Measurements from ENCODE around the gene MS4A14. TPM values are rescaled to one million over a fixed set of nuclear protein-coding genes. Genes with fewer than 3 reads are reported as not detected.

MS4A14 gene, protein sequence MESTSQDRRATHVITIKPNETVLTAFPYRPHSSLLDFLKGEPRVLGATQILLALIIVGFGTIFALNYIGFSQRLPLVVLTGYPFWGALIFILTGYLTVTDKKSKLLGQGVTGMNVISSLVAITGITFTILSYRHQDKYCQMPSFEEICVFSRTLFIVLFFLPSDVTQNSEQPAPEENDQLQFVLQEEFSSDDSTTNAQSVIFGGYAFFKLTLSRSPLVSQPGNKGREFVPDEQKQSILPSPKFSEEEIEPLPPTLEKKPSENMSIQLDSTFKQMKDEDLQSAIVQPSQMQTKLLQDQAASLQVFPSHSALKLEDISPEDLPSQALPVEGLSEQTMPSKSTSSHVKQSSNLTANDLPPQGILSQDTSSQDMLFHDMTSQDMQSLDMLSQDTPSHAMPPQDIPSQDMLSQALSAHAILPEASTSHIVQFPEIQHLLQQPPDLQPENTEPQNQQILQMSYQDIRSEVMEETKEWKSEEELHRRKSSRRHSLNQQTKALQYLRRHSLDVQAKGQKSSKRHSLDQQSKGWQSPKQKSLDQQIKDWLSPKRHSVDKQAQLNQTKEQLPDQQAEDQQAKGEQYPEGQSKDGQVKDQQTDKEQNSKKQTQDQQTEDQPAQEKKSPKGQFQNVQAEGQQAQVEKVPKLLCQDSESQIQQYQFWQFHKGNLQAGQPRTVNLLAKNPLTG
- total RNA-seq (2021; ENCODE audit: unreplicated experiment) (not detected), Bru-seq, nascent RNA (not detected), BruChase-seq, experiment 1, labeled RNA remaining after a 6-hour chase (not detected), BruChase-seq, experiment 2, labeled RNA remaining after a 2-hour chase (not detected)
- not detected in 2 replicates for polyA plus RNA-seq (2012)
- long read RNA-seq = 0 reads

DNA sequence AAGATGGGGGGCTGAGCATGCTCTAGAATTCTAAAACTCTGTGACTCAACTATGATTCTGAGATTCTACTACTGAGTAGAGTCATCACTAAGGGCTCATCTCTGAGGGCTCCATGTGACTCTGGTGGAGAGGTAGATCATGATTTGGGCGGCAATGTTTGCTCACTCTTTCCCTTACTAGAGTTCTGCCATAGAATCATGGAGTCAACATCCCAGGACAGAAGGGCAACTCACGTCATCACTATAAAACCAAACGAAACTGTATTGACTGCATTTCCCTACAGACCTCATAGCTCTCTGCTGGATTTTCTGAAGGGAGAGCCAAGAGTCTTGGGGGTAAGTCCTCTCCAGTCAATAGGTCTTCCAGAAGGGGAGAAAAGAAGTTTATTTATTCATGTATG lies at the start of gene MS4A14:
MS4A14 (plus strand) TSS at position 78 of the 400 bp plus-strand sequence; CDS start at position 198, 120 bp downstream.
- ChIA-PET RAD21 (ENCODE audit: low non-redundant PET in 1 of 2, low total read pairs in 2 of 2, uncharacterized antibody in 2 of 2, unreplicated experiment in 2 of 2) (no interaction called here), POLR2A (no interaction called here), CTCF (no interaction called here)
- DNase-seq (ENCODE audit: low read depth, low spot score) (no peak), ATAC-seq (no peak)
- no peaks in the 10 kb centered on the region for H3K9me2 ChIP-seq (ENCODE audit: insufficient read depth)
- no peaks in the 10 kb centered on the region for H3K9me3 ChIP-seq (ENCODE audit: control insufficient read depth in 1 of 2, insufficient read depth in 1 of 2, low read depth in 1 of 2, low read length in 2 of 2)
- H4K20me1 ChIP-seq (ENCODE audit: insufficient read depth) = no peaks in the 10 kb centered on the region
- TF ChIP-seq RAD21 (IDR thresholded peaks at IDR 0.05; ENCODE audit: low read depth) = no peak
- TF ChIP-seq, protein P1, sequence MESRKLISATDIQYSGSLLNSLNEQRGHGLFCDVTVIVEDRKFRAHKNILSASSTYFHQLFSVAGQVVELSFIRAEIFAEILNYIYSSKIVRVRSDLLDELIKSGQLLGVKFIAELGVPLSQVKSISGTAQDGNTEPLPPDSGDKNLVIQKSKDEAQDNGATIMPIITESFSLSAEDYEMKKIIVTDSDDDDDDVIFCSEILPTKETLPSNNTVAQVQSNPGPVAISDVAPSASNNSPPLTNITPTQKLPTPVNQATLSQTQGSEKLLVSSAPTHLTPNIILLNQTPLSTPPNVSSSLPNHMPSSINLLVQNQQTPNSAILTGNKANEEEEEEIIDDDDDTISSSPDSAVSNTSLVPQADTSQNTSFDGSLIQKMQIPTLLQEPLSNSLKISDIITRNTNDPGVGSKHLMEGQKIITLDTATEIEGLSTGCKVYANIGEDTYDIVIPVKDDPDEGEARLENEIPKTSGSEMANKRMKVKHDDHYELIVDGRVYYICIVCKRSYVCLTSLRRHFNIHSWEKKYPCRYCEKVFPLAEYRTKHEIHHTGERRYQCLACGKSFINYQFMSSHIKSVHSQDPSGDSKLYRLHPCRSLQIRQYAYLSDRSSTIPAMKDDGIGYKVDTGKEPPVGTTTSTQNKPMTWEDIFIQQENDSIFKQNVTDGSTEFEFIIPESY (IDR thresholded peaks at IDR 0.05; ENCODE audit: extremely low read depth, insufficient replicate concordance, low read length) = no peak
- TF ChIP-seq POLR2A (IDR thresholded peaks at IDR 0.05; ENCODE audit: borderline replicate concordance, extremely low read depth, insufficient read depth, insufficient read length) = no peak
- TF ChIP-seq SIN3A (IDR thresholded peaks at IDR 0.05; ENCODE audit: low read depth) = no peak
- no peak for TF ChIP-seq EZH2 (IDR thresholded peaks at IDR 0.05)
- TF ChIP-seq EGR1 (IDR thresholded peaks at IDR 0.05; ENCODE audit: low read depth) = no peak
- TF ChIP-seq CEBPB (IDR thresholded peaks at IDR 0.05; ENCODE audit: low read depth) = no peak
- TF ChIP-seq YY1 (IDR thresholded peaks at IDR 0.05; ENCODE audit: extremely low read depth, insufficient replicate concordance, low read depth, low read length) = no peak
- TF ChIP-seq, protein P2, sequence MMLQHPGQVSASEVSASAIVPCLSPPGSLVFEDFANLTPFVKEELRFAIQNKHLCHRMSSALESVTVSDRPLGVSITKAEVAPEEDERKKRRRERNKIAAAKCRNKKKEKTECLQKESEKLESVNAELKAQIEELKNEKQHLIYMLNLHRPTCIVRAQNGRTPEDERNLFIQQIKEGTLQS (IDR thresholded peaks at IDR 0.05) = no peak
- TF ChIP-seq TCF7L2 (IDR thresholded peaks at IDR 0.05; ENCODE audit: borderline replicate concordance, extremely low read depth, insufficient read depth, insufficient read length) = no peak
- H3K27ac ChIP-seq (ENCODE audit: low read depth, low read length) = no peak within 1 kb of the TSS
- H3K79me2 ChIP-seq (ENCODE audit: insufficient read depth, low read length) = no peaks in the 10 kb centered on the region
- intact Hi-C loops (cut with micrococcal nuclease) = no loop called here
- H3K4me3 ChIP-seq (replicated peaks in 1 of 2; ENCODE audit: low read depth in 1 of 2, low read length in 2 of 2) = no peak within 1 kb of the TSS
- no peaks in the 10 kb centered on the region for H3K36me3 ChIP-seq (ENCODE audit: control insufficient read depth in 1 of 2, insufficient read depth in 2 of 2, low read length in 2 of 2)
- no peaks in the 10 kb centered on the region for H3K4me1 ChIP-seq (ENCODE audit: control insufficient read depth in 1 of 2, insufficient read depth in 2 of 2, low read length in 2 of 2)
- no peak within 1 kb of the TSS for H3K4me2 ChIP-seq (ENCODE audit: low read length)
- H3K9ac ChIP-seq (ENCODE audit: low read length) = no peak within 1 kb of the TSS
- H3K27me3 ChIP-seq (ENCODE audit: insufficient read depth, low read length) = no peaks in the 10 kb centered on the region; the same call in 1 of the 2 replicates
- no TSS peak for BruUV-seq (replicated peaks)
- no peak within 1 kb of the TSS for H2AFZ ChIP-seq (ENCODE audit: low read depth, low read length, poor library complexity, severe bottlenecking)
